GM23338 (cell line): ENCODE results near the gene NPTXR. TPM values are rescaled to one million over a fixed set of nuclear protein-coding genes. Genes with fewer than 3 reads are reported as not detected.

Experiments
- ATAC-seq: fragments of 200-7000 bp; cut with Tn5 transposase; 3 replicates; pipeline ENCODE4 v1.9.1; 2020
- DNase-seq: peaks from one replicate; pipeline ENCODE4 v3.0.0-alpha.2; 2015; ENCODE audit warnings: low spot score
- H2AFZ ChIP-seq: fragments of 200-600 bp; sonication (generic); 2 replicates; pipeline ENCODE4 v1.8.0; 2016; ENCODE audit warnings: antibody characterized with exemption, mild to moderate bottlenecking, moderate library complexity
- H3F3A ChIP-seq: fragments of 200-600 bp; sonication (generic); replicated peaks from 2 replicates; pipeline ENCODE4 v1.8.0; 2017; ENCODE audit warnings: antibody characterized with exemption, mixed run types, low read depth
- H3K27ac ChIP-seq: fragments of 200-600 bp; sonication (generic); 2 replicates; pipeline ENCODE4 v1.6.1; 2016; ENCODE audit warnings: low read depth
- H3K27me3 ChIP-seq: fragments of 200-600 bp; sonication (generic); 2 replicates; pipeline ENCODE4 v1.8.0; 2016; ENCODE audit warnings: mild to moderate bottlenecking, mixed run types, moderate library complexity; ENCODE audit not compliant: insufficient read depth
- H3K36me3 ChIP-seq: fragments of 200-600 bp; sonication (generic); 2 replicates; pipeline ENCODE4 v1.8.0; 2016; ENCODE audit warnings: mild to moderate bottlenecking; ENCODE audit not compliant: insufficient read depth
- H3K4me1 ChIP-seq: fragments of 200-600 bp; sonication (generic); 2 replicates; pipeline ENCODE4 v1.8.0; 2016; ENCODE audit warnings: mild to moderate bottlenecking, moderate library complexity; ENCODE audit not compliant: insufficient read depth
- H3K4me2 ChIP-seq: fragments of 200-600 bp; sonication (generic); 2 replicates; pipeline ENCODE4 v1.7.1; 2017; ENCODE audit warnings: mixed run types
- H3K4me3 ChIP-seq: fragments of 200-600 bp; sonication (generic); 2 replicates; pipeline ENCODE4 v1.6.1; 2016; ENCODE audit warnings: mixed run types
- H3K79me2 ChIP-seq: fragments of 200-600 bp; sonication (generic); replicated peaks from 2 replicates; pipeline ENCODE4 v1.8.0; 2017; ENCODE audit warnings: mild to moderate bottlenecking; ENCODE audit not compliant: insufficient read depth
- H3K9me2 ChIP-seq: fragments of 200-600 bp; sonication (generic); 2 replicates; pipeline ENCODE4 v1.8.0; 2017; ENCODE audit not compliant: insufficient read depth
- H4K20me1 ChIP-seq: fragments of 200-600 bp; sonication (generic); replicated peaks from 2 replicates; pipeline ENCODE4 v1.8.0; 2017; ENCODE audit warnings: mild to moderate bottlenecking; ENCODE audit not compliant: insufficient read depth
- H3K27ac Mint-ChIP-seq: 2 replicates; pipeline ENCODE4 v1.8.0; 2020; ENCODE audit warnings: inconsistent platforms, mild to moderate bottlenecking, moderate library complexity, mixed read lengths
- H3K27me3 Mint-ChIP-seq: 3 replicates; pipeline ENCODE4 v1.8.0; 2022; ENCODE audit warnings: low read depth, mild to moderate bottlenecking, moderate library complexity, mixed read lengths, inconsistent platforms; ENCODE audit not compliant: insufficient read depth, poor library complexity
- H3K36me3 Mint-ChIP-seq: 3 replicates; pipeline ENCODE4 v1.8.0; 2021; ENCODE audit warnings: low read depth, mild to moderate bottlenecking, inconsistent platforms, moderate library complexity, mixed read lengths
- H3K4me1 Mint-ChIP-seq: 3 replicates; pipeline ENCODE4 v1.8.0; 2020; ENCODE audit warnings: mild to moderate bottlenecking, inconsistent platforms, mixed read lengths
- H3K4me3 Mint-ChIP-seq: 3 replicates; pipeline ENCODE4 v1.8.0; 2021; ENCODE audit warnings: moderate library complexity, mild to moderate bottlenecking, inconsistent platforms, mixed read lengths
- H3K9me3 Mint-ChIP-seq: 3 replicates; pipeline ENCODE4 v1.8.0; 2020; ENCODE audit warnings: moderate library complexity, mild to moderate bottlenecking, inconsistent platforms, mixed read lengths
- CREB1 ChIP-seq: fragments of 250-450 bp; sonication (Bioruptor Pico); IDR thresholded peaks from 2 replicates; pipeline ENCODE4 v1.5.0; 2020; ENCODE audit warnings: low read depth, mild to moderate bottlenecking, moderate library complexity
- CTCF ChIP-seq, 2 experiments: fragments of 200-600 bp in 1 of 2; sonication (generic) in 1 of 2; conservative IDR thresholded peaks; 2 replicates each; pipeline versions ENCODE4 v1.5.1 to v1.6.1; 2016 to 2017; ENCODE audit warnings: antibody characterized with exemption in 2 of 2, low read depth in 2 of 2, mild to moderate bottlenecking in 2 of 2, moderate library complexity in 1 of 2
- ETS1 ChIP-seq: IDR thresholded peaks from 2 replicates; pipeline ENCODE4 v1.6.1; 2016; ENCODE audit warnings: antibody characterized with exemption
- EZH2 ChIP-seq: fragments of 200-600 bp; sonication (generic); IDR thresholded peaks from one replicate; pipeline ENCODE4 v1.8.0; 2017; ENCODE audit warnings: antibody characterized with exemption, mild to moderate bottlenecking, low read depth; ENCODE audit not compliant: unreplicated experiment
- EZH2phosphoT487 ChIP-seq: fragments of 200-600 bp; sonication (generic); IDR thresholded peaks from one replicate; pipeline ENCODE4 v1.8.1; 2018; ENCODE audit warnings: antibody characterized with exemption; ENCODE audit not compliant: unreplicated experiment
- JUNB ChIP-seq: IDR thresholded peaks from one replicate; pipeline ENCODE4 v1.6.1; 2016; ENCODE audit warnings: antibody characterized with exemption; ENCODE audit not compliant: unreplicated experiment
- NANOG ChIP-seq: IDR thresholded peaks from 2 replicates; pipeline ENCODE4 v1.6.1; 2016; ENCODE audit warnings: antibody characterized with exemption, borderline replicate concordance
- POLR2AphosphoS5 ChIP-seq: IDR thresholded peaks from 2 replicates; pipeline ENCODE4 v1.6.1; 2016; ENCODE audit warnings: antibody characterized with exemption, low read depth
- REST ChIP-seq: IDR thresholded peaks from one replicate; pipeline ENCODE4 v1.6.1; 2018; ENCODE audit warnings: antibody characterized with exemption; ENCODE audit not compliant: unreplicated experiment
- STAT1 ChIP-seq: IDR thresholded peaks from one replicate; pipeline ENCODE4 v1.6.1; 2016; ENCODE audit warnings: antibody characterized with exemption; ENCODE audit not compliant: unreplicated experiment
- ZNF114 ChIP-seq: fragments of 250-450 bp; sonication (Bioruptor Pico); IDR thresholded peaks from 2 replicates; pipeline ENCODE4 v1.5.0; 2020; ENCODE audit warnings: mild to moderate bottlenecking, moderate library complexity
- ZNF331 ChIP-seq: fragments of 250-450 bp; sonication (Bioruptor Pico); IDR thresholded peaks from 2 replicates; pipeline ENCODE4 v1.5.0; 2020; ENCODE audit warnings: low read depth, mild to moderate bottlenecking, moderate library complexity
- polyA plus RNA-seq: library from polyadenylated mRNA; unstranded; fragments of >200 nt; fragmentation: Nextera tagmentation; extraction: Ambion mirVana; gene quantifications from 2 replicates; pipeline ENCODE4 v1.2.1, GENCODE V29; 2016
- total RNA-seq: library from RNA; depleted of rRNA; stranded (reverse); fragments of >200 nt; shearing (Covaris generic); gene quantifications from 2 replicates; pipeline ENCODE4 v1.2.3, GENCODE V29; 2014

The NPTXR gene
- total and polyA plus RNA-seq, 2 experiments from 2014 or later = 0.89 to 13.4 TPM

GRCh38 chr22:38879108-38879729 is 35.4 kb upstream of the NPTXR start:
- ATAC-seq = no peak
- H3K4me2 ChIP-seq = no peak overlapping the region
- Mint-ChIP-seq H3K36me3 (no peaks in the 10 kb centered on the region), H3K4me1 (peaks cover 24% of the 10 kb centered on the region), H3K4me3 (no peak overlapping the region), H3K9me3 (no peaks in the 10 kb centered on the region), H3K27me3 (peaks cover 10% of the 10 kb centered on the region), H3K27ac (no peak overlapping the region)
- no peaks in the 10 kb centered on the region for H3F3A ChIP-seq
- H3K4me1 ChIP-seq = peaks cover 14% of the 10 kb centered on the region
- H4K20me1 ChIP-seq = no peaks in the 10 kb centered on the region
- no peaks in the 10 kb centered on the region for H3K36me3 ChIP-seq
- no peak overlapping the region for H2AFZ ChIP-seq
- no peaks in the 10 kb centered on the region for H3K9me2 ChIP-seq
- no peak overlapping the region for H3K27ac ChIP-seq
- H3K79me2 ChIP-seq = no peaks in the 10 kb centered on the region
- no peak overlapping the region for H3K4me3 ChIP-seq
- H3K27me3 ChIP-seq = no peaks in the 10 kb centered on the region; the same call in 1 of the 2 replicates
- no peak for DNase-seq
- no peak for TF ChIP-seq POLR2AphosphoS5
- no peak for TF ChIP-seq JUNB
- TF ChIP-seq NANOG = no peak
- no peak for TF ChIP-seq REST
- no peak for TF ChIP-seq ETS1

- no peaks in the 10 kb centered on the region for H3K9me3 Mint-ChIP-seq
- TF ChIP-seq REST = no peak
- TF ChIP-seq ZNF114 = no peak
- no peak for TF ChIP-seq ZNF331 (CRISPR knock-in tag)
- TF ChIP-seq CTCF (conservative IDR thresholded peaks at IDR 0.05; ENCODE audit: low read depth in 2 of 2) = no peak
- no peak for TF ChIP-seq EZH2
- TF ChIP-seq STAT1 = no peak
- TF ChIP-seq JUNB = no peak
- no peak for TF ChIP-seq CREB1
- TF ChIP-seq EZH2phosphoT487 = no peak
- no peak for TF ChIP-seq POLR2AphosphoS5
- no peak for TF ChIP-seq NANOG
These were observed 34.2 kb upstream of the NPTXR start for GRCh38 chr22:38878001-38878400.

More at GRCh38 chr22:38878001-38878400, 34.2 kb upstream of the NPTXR start:
- Histone ChIP-seq H4K20me1 (no peaks in the 10 kb centered on the region), H3K9me2 (no peaks in the 10 kb centered on the region), H3K4me3 (no peak overlapping the region), H3K4me2 (no peak overlapping the region), H3K27me3 (no peaks in the 10 kb centered on the region; the same call in 1 of the 2 replicates), H3K27ac (no peak overlapping the region), H3K36me3 (no peaks in the 10 kb centered on the region), H2AFZ (no peak overlapping the region), H3F3A (no peaks in the 10 kb centered on the region), H3K79me2 (no peaks in the 10 kb centered on the region), H3K4me1 (peaks cover 23% of the 10 kb centered on the region)
- no peak overlapping the region for H3K27ac Mint-ChIP-seq
- peaks cover 33% of the 10 kb centered on the region for H3K4me1 Mint-ChIP-seq
- H3K4me3 Mint-ChIP-seq = no peak overlapping the region
- H3K27me3 Mint-ChIP-seq = peaks cover 15% of the 10 kb centered on the region
- DNase-seq (no peak), ATAC-seq (no peak)
- no peaks in the 10 kb centered on the region; the same call in 2 of the 3 replicates for H3K36me3 Mint-ChIP-seq
